HG03558 (cell line): Measurements from ENCODE around the gene CLSTN2.

Experiments
- ATAC-seq: cut with Tn5 transposase; IDR thresholded peaks from one replicate; pipeline ENCODE4 v1.9.1; 2021; ENCODE audit warnings: moderate number of reproducible peaks; ENCODE audit not compliant: unreplicated experiment; ENCODE audit errors: extremely low read depth

The CLSTN2 gene

GRCh38 chr3:140034058-140034457, 99.1 kb downstream of the CLSTN2 start:
- ATAC-seq = no peak

DNA sequence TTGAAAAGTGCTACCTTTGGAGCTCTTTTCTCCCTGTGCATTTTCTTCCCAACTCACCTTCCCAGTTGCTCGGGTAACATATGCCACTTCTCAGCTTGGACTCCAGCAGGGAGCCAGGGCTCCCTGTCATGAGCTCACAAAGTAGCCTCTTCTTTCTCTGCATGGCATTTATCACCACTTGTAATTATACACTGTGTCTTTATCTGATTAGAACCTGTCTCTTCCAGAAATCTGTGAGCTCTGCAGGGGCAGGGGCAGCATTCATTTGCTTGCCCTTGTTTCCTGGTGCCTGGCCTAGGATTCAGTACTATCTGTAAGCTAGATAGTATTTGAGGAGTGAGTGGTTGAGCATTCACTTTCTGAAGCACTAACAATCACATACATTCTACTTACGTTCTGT, 100.9 kb downstream of the CLSTN2 start:
- no peak for ATAC-seq

- ATAC-seq = no peak
Measured at GRCh38 chr3:140050396-140050795, 115.4 kb downstream of the CLSTN2 start.

GRCh38 chr3:140051019-140051957, 116.3 kb downstream of the CLSTN2 start:
- ATAC-seq = no peak

DNA sequence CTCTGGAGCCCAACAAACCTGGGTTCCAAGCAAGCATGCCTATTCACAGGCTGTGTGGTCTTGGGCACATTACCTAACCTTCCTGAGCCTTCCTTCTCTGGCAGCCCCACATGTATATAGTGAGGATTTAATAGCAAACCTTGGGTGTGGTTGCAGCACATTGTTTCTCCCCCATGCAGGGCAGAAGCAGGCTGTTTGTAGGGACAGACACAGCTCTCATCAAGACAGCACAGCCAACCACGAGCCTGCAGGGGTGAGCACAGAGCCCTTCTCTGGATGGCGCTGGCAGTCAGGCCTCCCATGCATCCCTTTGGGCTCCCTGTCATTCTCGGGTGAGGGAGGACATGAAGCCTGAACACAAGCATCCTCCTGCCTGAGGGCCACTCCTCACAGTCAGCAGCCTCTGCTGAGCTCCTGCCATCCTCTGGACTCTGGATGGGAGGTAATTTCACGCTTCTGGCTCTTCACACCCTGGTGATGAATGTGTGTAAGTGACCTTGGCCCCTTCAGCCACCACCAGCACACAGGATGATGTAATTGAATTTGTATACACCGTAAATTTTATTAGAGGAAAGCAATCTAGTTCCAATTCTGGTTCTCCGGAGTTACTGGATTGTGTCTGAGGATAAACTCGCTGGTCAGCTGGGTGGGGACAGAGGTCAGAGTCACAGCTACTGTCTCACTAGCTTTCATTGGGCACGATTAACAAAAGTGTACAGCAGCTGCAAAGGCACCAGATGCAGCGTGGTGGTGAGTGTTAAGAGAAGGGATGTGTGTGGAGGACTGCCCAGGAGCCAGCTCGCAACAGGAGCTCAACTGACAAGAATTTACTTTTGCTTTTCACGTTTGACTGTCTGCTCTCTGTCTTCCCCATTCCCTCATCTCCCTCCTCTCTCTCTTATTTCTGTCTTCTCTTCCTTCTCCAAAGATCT, 118.1 kb downstream of the CLSTN2 start:
- no peak for ATAC-seq

DNA sequence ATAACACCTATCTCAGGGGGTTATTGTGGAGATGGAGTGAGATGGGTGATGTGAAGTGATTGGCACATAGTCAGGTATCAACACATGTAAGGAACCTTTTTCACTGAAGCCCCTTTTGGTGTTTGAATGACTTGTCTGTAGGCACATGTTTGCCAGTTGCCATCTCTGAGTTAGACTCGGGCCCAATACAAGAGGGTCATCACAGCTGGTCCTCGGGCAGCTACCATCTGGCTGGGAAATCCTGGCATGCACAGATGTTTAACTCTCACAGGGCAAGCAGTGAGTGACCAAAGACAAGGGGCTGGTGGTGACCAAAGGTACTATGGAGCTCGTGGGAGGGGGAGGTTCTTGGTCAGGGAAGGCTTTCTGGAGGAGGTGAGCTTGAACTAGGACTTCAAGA, 118.8 kb downstream of the CLSTN2 start:
- ATAC-seq = no peak

- ATAC-seq = no peak
Measured at GRCh38 chr3:140055092-140055791, 120.3 kb downstream of the CLSTN2 start.

DNA sequence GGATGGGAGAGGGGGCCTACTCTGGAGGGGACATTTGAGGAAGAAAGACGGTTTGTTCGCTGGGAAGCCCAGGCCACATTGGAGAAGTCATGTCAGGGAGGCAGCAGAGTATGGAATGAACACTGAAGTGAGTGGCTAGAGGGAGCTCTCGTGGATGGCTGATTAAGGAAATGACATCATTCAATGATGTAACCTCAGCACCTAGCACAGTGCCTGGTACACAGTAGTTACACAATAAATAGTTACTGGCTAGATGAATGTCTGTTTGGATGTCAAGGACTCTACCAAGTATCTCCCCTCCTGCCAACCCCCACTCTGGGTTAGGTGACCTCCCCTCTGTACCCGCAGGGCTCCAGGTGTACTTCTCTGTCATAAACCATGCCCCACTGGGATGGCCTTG, 121.1 kb downstream of the CLSTN2 start:
- no peak for ATAC-seq

- ATAC-seq = no peak
Measured at GRCh38 chr3:140061211-140061610, 126.2 kb downstream of the CLSTN2 start.

DNA sequence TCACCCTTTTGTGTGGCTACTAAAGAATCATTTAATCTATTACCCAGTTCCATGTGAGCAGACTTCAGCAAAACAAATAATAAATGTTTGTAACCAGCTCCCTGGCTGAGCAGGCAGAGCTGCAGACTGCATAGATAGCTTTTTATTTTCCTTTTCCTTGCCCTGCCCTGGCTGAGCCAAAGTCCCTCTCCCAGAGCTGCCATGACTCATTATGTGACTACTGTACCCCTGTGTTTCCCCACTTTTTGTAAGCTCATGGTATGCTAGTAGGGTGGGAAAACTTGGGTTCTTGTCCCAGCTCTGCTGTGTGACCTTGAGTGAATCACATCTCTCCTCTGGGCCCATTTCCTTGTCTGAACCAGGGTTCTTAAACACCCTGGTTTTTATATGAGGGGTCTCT, 127.5 kb downstream of the CLSTN2 start:
- ATAC-seq = no peak

DNA sequence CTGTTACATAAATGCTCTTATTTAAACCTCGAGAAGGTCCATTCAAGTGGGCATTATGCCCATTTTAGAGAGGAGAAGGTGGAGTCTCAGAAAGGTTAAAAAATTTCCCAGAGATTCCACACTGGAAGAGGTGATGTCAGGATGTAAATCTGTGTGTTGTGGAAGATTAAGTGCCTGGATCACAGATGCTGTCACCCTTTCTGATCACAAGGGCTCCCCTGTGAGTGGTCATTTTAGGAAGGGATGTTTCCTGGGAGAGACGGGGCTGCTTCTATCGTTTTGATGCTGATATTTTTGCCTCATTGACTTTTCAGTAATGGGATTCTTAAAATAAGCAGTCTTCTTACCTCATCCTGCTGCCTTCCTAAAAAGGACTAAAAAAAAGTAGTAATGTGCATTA, 132.5 kb downstream of the CLSTN2 start:
- ATAC-seq = no peak

DNA sequence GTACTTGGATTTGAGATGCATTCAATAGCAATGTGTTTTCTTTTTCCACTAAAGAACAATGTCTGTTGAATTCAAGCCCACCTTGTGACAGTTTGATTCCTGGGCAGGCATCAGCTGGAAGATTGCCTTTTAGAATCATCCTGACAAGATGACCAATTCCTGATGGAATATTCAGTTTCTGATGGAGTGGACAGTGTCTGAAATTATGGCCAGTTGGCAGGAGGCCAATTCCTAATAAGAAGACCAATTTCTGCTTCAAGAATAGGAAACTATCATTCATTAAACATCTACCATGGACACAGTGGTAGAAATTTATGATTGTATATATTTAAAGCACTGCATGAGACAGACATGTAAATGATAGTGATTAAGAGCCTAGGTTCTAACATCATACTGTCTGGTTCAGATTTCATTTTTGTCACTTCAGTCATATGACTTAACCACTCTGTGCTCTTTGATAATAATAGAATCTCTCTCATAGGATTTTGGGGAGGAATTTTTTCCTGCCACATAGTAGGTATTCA, 133.6 kb downstream of the CLSTN2 start:
- ATAC-seq = no peak

DNA sequence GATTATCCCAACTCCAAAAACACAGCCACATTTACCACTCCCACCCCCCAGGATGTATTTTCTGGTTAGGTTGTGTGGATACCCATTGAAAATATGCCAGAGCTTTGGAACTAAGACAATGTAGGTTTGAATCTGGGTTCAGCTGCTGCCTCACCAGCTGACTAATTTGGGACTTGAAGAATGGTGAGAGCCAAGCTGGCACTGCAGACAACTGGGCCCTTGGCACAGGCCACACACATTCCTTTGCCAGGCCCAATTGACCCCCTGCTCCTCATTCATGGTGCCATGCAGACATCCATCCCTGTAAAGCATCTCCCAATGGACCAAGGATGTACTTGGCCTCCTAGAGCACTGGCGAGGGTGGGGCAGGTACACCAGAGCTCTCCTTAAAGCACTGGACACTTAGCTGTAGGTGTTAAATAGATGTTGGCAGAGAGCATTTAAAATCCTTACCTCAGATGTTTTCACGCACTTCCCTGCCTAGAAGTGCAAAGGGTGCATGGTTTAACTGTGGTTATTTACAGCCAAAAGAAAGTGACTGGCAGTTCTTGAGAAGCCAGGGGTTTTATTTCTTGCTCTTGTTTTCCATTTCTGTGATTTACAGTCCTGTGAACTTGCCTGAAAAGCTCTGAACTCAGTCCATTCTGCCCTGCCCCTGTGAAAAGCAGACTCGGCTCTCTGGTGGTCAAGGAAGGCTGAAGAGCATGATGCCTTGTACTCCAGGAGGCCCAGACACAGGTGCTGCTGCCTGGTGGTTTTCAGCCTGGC, 138.5 kb downstream of the CLSTN2 start:
- no peak for ATAC-seq

GRCh38 chr3:140076552-140076951, 141.6 kb downstream of the CLSTN2 start:
- no peak for ATAC-seq

DNA sequence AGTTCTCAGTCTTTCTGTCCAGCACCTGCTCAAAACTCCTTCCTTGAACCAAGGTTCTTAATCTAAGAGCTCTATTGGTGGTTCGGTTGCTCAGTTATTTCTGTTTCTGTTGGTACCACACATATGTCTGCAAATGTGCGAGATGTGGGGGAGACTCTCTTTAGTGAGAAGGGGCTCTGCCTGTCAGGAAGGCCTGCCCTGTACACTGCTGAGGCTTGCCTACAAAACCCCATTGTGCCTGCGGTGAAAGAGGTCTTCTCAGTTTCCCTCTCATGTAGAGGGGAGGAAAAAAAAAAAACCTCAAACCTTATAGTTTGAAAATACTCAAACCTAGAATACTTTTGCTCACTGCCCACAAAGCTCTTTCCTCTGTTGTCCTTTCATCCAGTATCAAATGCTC, 142.4 kb downstream of the CLSTN2 start:
- no peak for ATAC-seq

GRCh38 chr3:140078343-140078742, 143.4 kb downstream of the CLSTN2 start:
- no peak for ATAC-seq

GRCh38 chr3:140078940-140079339, 144.0 kb downstream of the CLSTN2 start:
- ATAC-seq = no peak

DNA sequence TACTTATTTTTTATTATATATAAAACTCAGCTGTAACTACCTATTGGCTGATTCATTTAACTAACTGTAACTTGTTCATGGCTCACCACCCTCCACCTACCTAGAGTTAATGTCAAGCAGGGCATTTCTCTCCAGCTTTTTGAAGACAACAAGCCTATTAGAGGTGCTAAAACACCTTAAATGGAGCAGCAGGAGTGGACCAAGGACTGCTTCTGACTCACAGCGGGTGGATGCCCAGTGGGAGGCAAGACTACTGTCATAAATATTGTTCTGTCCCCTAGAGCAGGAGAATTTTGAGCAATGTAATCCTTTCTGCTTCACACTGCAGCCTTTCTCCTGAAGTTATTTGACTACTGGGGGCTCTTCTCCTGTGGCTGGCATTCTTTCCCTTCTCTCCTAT, 146.9 kb downstream of the CLSTN2 start:
- ATAC-seq = no peak

DNA sequence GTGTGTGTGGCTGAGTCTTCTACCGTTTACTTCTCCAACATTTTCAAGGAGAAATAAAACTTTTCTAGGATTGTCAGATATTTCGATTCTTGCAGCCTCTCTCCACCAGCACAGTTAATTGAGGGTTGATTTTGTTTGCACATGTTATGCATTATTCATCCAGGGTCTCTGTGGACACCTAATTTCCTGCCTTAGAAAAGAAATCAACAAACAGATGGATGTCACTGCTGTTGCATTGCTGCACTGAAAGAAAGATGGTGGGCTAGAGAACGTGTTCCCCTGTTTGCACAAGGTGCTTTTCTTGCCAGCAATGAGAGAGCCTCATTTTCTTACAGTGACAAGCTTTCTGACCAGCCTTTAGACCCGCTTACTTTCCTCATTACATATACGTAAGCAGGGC, 150.0 kb downstream of the CLSTN2 start:
- no peak for ATAC-seq

DNA sequence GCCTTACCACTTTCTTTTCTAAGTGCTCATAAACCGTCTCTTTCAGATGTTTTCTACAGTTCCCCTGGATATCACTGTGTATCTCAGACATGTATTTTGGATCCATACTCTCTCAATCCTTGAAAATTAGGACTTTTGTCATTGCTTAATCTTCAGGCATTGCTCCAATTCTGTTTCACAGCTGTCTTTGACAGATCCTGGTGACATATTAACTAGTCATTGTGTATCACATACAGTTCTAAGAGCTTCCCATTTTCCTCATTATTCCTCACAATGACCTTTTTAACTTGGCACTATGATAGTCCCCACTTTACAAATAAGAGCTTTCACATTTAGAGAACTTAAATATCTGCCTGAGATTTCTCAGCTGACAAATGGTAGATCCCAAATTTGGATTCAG, 151.7 kb downstream of the CLSTN2 start:
- no peak for ATAC-seq
